K562 (cell line): ENCODE measurements around the gene KIF26B. TPM values are rescaled to one million over a fixed set of nuclear protein-coding genes. Genes with fewer than 3 reads are reported as not detected.

Experiments
- ATAC-seq: fragments of 200-7000 bp; cut with Tn5 transposase; 3 replicates; pipeline ENCODE4 v1.9.1; 2020; ENCODE audit warnings: moderate library complexity
- BruUV-seq: library from RNA; stranded (reverse); fragments of 400-500 nt; replicated peaks from 2 replicates; lab custom pipeline; 2021; lab: Mats Ljungman, UMichigan
- CTCF ChIA-PET: fragments of 300-600 bp; formaldehyde crosslinking; extraction: SDS; loops from one replicate; lab custom pipeline; 2021; ENCODE audit warnings: low intra/inter-chr PET ratio; lab: Yijun Ruan, JAX
- POLR2A ChIA-PET: fragments of 300-600, 350-650 bp; sonication (Branson Sonifier 250); formaldehyde crosslinking; extraction: SDS; loops from one replicate; lab custom pipeline; 2021; ENCODE audit warnings: antibody characterized with exemption, inconsistent platforms; lab: Yijun Ruan, JAX
- DNase-seq, 4 experiments: peaks; one replicate each; pipeline versions ENCODE4 v3.0.0 to v3.0.0-alpha.2; 2011 to 2018; ENCODE audit warnings: low spot score in 3 of 4, mixed read lengths in 3 of 4; ENCODE audit errors: extremely low read depth in 1 of 4
- FAIRE-seq: peaks from 2 replicates; lab custom pipeline; 2011; peaks lifted over from hg19 to GRCh38; lab: Jason Lieb, UNC
- H2AFZ ChIP-seq: 2 replicates; pipeline ENCODE4 v1.6.0; 2011; ENCODE audit warnings: low read depth, low read length, control low read depth, inconsistent platforms
- H3K27ac ChIP-seq: fragments of 200-600 bp; 3 replicates; pipeline ENCODE4 v1.8.0; 2011; ENCODE audit warnings: low read depth, mild to moderate bottlenecking, control low read depth, inconsistent platforms, low read length, moderate library complexity, mixed read lengths; ENCODE audit errors: extremely low read depth
- H3K27me3 ChIP-seq, 2 experiments: fragments of 300-600 bp in 1 of 2; 2 replicates in 1 of 2; 3 replicates in 1 of 2; pipeline versions ENCODE4 v1.6.0 to v1.8.0; 2011; ENCODE audit warnings: inconsistent platforms in 2 of 2, low read length in 2 of 2, mild to moderate bottlenecking in 1 of 2, mixed read lengths in 1 of 2, moderate library complexity in 1 of 2; ENCODE audit not compliant: control insufficient read depth in 2 of 2, insufficient read depth in 2 of 2
- H3K36me3 ChIP-seq: fragments of 300-600 bp; 3 replicates; pipeline ENCODE4 v1.8.0; 2011; ENCODE audit warnings: mild to moderate bottlenecking, low read length, inconsistent platforms; ENCODE audit not compliant: control insufficient read depth, insufficient read depth
- H3K4me1 ChIP-seq, 2 experiments: fragments of 200-600 bp in 1 of 2; replicated peaks in 1 of 2; 2 replicates in 1 of 2; 3 replicates in 1 of 2; pipeline versions ENCODE4 v1.5.1 to v1.8.0; 2011; ENCODE audit warnings: inconsistent platforms in 2 of 2, low read length in 2 of 2, mild to moderate bottlenecking in 1 of 2, mixed read lengths in 1 of 2, moderate library complexity in 1 of 2; ENCODE audit not compliant: control insufficient read depth in 2 of 2, insufficient read depth in 2 of 2
- H3K4me2 ChIP-seq: 2 replicates; pipeline ENCODE4 v1.6.1; 2011; ENCODE audit warnings: low read length, control low read depth, inconsistent platforms, mixed read lengths; ENCODE audit not compliant: insufficient read depth
- H3K4me3 ChIP-seq: fragments of 200-600 bp; sonication (generic), shearing (Covaris generic); 2 replicates; pipeline ENCODE4 v1.5.1; 2016; ENCODE audit warnings: control low read depth, inconsistent platforms
- H3K79me2 ChIP-seq: fragments of 200-600 bp; 3 replicates; pipeline ENCODE4 v1.8.0; 2011; ENCODE audit warnings: low read length, inconsistent platforms; ENCODE audit not compliant: control insufficient read depth, insufficient read depth
- H3K9ac ChIP-seq, 2 experiments: 2 replicates each; pipeline versions ENCODE4 v1.6.0 to v1.6.1; 2011; ENCODE audit warnings: low read depth in 2 of 2, low read length in 2 of 2, control low read depth in 1 of 2, inconsistent platforms in 1 of 2, mild to moderate bottlenecking in 1 of 2, mixed read lengths in 1 of 2; ENCODE audit not compliant: insufficient read depth in 1 of 2
- H3K9me1 ChIP-seq: one replicate; pipeline ENCODE4 v1.6.0; 2011; ENCODE audit warnings: inconsistent platforms, mild to moderate bottlenecking, low read length, moderate library complexity; ENCODE audit not compliant: control insufficient read depth, insufficient read depth
- H3K9me3 ChIP-seq: replicated peaks from 2 replicates; pipeline ENCODE4 v1.5.1; 2011; ENCODE audit warnings: low read depth, low read length, inconsistent platforms; ENCODE audit not compliant: control insufficient read depth, insufficient read depth
- H4K20me1 ChIP-seq: replicated peaks from 2 replicates; pipeline ENCODE4 v1.6.1; 2011; ENCODE audit warnings: low read length, inconsistent platforms, mixed read lengths; ENCODE audit not compliant: control insufficient read depth, insufficient read depth
- CEBPG ChIP-seq, 3 experiments: fragments of 200-800 bp in 1 of 3; sonication (Bioruptor generic) in 1 of 3; sonication (generic) in 1 of 3; formaldehyde crosslinking in 1 of 3; IDR thresholded peaks in 2 of 3; conservative IDR thresholded peaks in 1 of 3; 2 replicates each; pipeline versions ENCODE4 v1.6.1 to v1.8.0; 2016 to 2022; ENCODE audit warnings: missing compliant biosample characterization in 2 of 3, missing genetic modification characterization in 2 of 3, mild to moderate bottlenecking in 1 of 3, missing genetic modification reagents in 1 of 3
- FOXJ3 ChIP-seq: sonication (generic); formaldehyde crosslinking; IDR thresholded peaks from 2 replicates; pipeline ENCODE4 v1.4.0; 2020; ENCODE audit warnings: mild to moderate bottlenecking, missing genetic modification reagents
- NFATC3 ChIP-seq: fragments of 450-650 bp; IDR thresholded peaks from 2 replicates; pipeline ENCODE4 v1.6.1; 2017; ENCODE audit warnings: mild to moderate bottlenecking
- POLR3A ChIP-seq: IDR thresholded peaks from 2 replicates; pipeline ENCODE4 v1.6.1; 2011; ENCODE audit warnings: borderline replicate concordance, mild to moderate bottlenecking, moderate library complexity; ENCODE audit not compliant: insufficient read length, insufficient read depth; ENCODE audit errors: extremely low read depth
- SMARCA4 ChIP-seq: fragments of 450-650 bp; IDR thresholded peaks from 2 replicates; pipeline ENCODE4 v1.6.1; 2016
- SREBF1 ChIP-seq: fragments of 150-350 bp; IDR thresholded peaks from 2 replicates; pipeline ENCODE4 v1.6.1; 2014; ENCODE audit warnings: antibody characterized with exemption, low read depth, low read length, borderline replicate concordance
- U2AF2 ChIP-seq: fragments of 200-400 bp; formaldehyde crosslinking; optimal IDR thresholded peaks from 2 replicates; pipeline ENCODE3; 2017; ENCODE audit warnings: low read depth, mild to moderate bottlenecking, low read length
- ZNF830 ChIP-seq: fragments of 250-450 bp; sonication (Bioruptor Pico); IDR thresholded peaks from 2 replicates; pipeline ENCODE4 v1.5.0; 2021; ENCODE audit warnings: mild to moderate bottlenecking
- WGBS: fragments of 100-300 bp; shearing (Covaris generic); methylation state at CpG from one replicate; pipeline ENCODE4 v1.1.6; 2016; ENCODE audit warnings: low coverage, mixed read lengths; ENCODE audit not compliant: insufficient coverage; ENCODE audit errors: missing lambda C conversion rate; 5-methylcytosine and 5-hydroxymethylcytosine counted together
- in situ Hi-C: fragments of 300-500 bp; cut with MboI; formaldehyde crosslinking; loops from 4 replicates; pipeline ENCODE4 v1.15.0; 2018; ENCODE audit warnings: inconsistent platforms, mixed read lengths
- intact Hi-C: fragments of 100-400 bp; cut with micrococcal nuclease; formaldehyde crosslinking; loops from 2 replicates; pipeline ENCODE4 v1.14.2; 2022
- polyA plus RNA-seq, 8 experiments: library from polyadenylated mRNA; depleted of rRNA in 4 of 8; stranded (reverse) in 5 of 8; unstranded in 3 of 8; fragments of >200 nt; fragmentation: Nextera tagmentation in 2 of 8; fragmentation: Illumina TruSeq in 1 of 8; extraction: Ambion mirVana in 2 of 8; extraction: Trizol in 1 of 8; gene quantifications; 2 replicates each; pipeline versions ENCODE4 v1.2.1 to v1.2.3, GENCODE V29; 2011 to 2014; ENCODE audit warnings: inconsistent platforms in 1 of 8, missing spikeins in 1 of 8
- total RNA-seq, 7 experiments: library from RNA; depleted of rRNA in 6 of 7; stranded (reverse); fragments of >200 nt in 6 of 7; fragmentation: Illumina TruSeq in 2 of 7; extraction: Trizol in 2 of 7; gene quantifications; 2 replicates each; pipeline versions ENCODE4 v1.2.1 to v1.2.3, GENCODE V29; 2011 to 2021; ENCODE audit warnings: low replicate concordance in 1 of 7
- TF ChIP-seq, protein P1 (sequence below): IDR thresholded peaks from 2 replicates; pipeline ENCODE4 v1.6.1; 2011; ENCODE audit not compliant: insufficient read length; ENCODE audit errors: extremely low read depth

KIF26B gene
- total and polyA plus RNA-seq, 9 of the 15 experiments (the other 6 are each of a cell fraction or from before 2014, with no cell fraction given) = 0.02 to 0.08 (median 0.03) TPM; not detected in 6

- POLR2A ChIA-PET = interaction anchor here (0.6 kb wide), 1 partner anchor 121 kb away, joined by 3 read pairs; no protein-coding TSS in a partner anchor
- H3K9ac ChIP-seq = no peak overlapping the region
- FAIRE-seq = no peak
- no TSS peak for BruUV-seq
- H3K4me2 ChIP-seq = no peak overlapping the region
- no peak overlapping the region for H3K4me3 ChIP-seq
- no peaks in the 10 kb centered on the region for H3K9me1 ChIP-seq
- H3K36me3 ChIP-seq = no peaks in the 10 kb centered on the region
- under 1% methylated on average over 7 of the region's 7 CpGs for WGBS
- H3K9me3 ChIP-seq = no peaks in the 10 kb centered on the region
- TF ChIP-seq, protein P1, sequence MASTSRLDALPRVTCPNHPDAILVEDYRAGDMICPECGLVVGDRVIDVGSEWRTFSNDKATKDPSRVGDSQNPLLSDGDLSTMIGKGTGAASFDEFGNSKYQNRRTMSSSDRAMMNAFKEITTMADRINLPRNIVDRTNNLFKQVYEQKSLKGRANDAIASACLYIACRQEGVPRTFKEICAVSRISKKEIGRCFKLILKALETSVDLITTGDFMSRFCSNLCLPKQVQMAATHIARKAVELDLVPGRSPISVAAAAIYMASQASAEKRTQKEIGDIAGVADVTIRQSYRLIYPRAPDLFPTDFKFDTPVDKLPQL = no peak
- TF ChIP-seq U2AF2 (no peak), SMARCA4 (no peak), POLR3A (no peak), CEBPG (CRISPR knock-in tag; IDR thresholded peaks at IDR 0.05) (no peak), CEBPG (tag; conservative IDR thresholded peaks at IDR 0.05 in 1 of 2, IDR thresholded peaks at IDR 0.05 in 1 of 2) (no peak), SREBF1 (no peak), ZNF830 (no peak), NFATC3 (no peak), FOXJ3 (CRISPR knock-in tag) (no peak)
- TF ChIP-seq, all 486 proteins: peak for 0
- CTCF ChIA-PET = no interaction called here
- DNase-seq (no peak), ATAC-seq (no peak)
- in situ Hi-C loops = no loop called here
- no peaks in the 10 kb centered on the region for H3K79me2 ChIP-seq
- intact Hi-C loops = loop anchor here (5.0 kb wide), 1 partner anchor 502 kb away; no protein-coding TSS in a partner anchor
- no peaks in the 10 kb centered on the region for H3K4me1 ChIP-seq
- no peak overlapping the region for H3K27ac ChIP-seq
- H3K27me3 ChIP-seq = peaks cover 10 to 24% of the 10 kb centered on the region in 2 experiments; a peak in 3 of 5 replicates
- H4K20me1 ChIP-seq = no peaks in the 10 kb centered on the region
- no peak overlapping the region for H2AFZ ChIP-seq
Measured at GRCh38 chr1:245500546-245500945, 345.8 kb downstream of the KIF26B start.
